ENCODE measurements around the gene VAC14. TPM values are rescaled to one million over a fixed set of nuclear protein-coding genes. Genes with fewer than 3 reads are reported as not detected.
"Not testable (repeated sequence)": the region's sequence is repeated elsewhere in the genome, so short reads cannot be mapped to it uniquely, and the experiment has no call there.

The VAC14 gene
- total RNA-seq, 1 experiment from 2014 or later: 69.2 TPM

GRCh38 chr16:70679671-70680494, 121.1 kb downstream of the VAC14 start:
- in situ Hi-C loops (cut with HindIII; ENCODE audit: low sequenced_read_pairs): no loop called here
- DNase-seq (ENCODE audit: low spot score): no peak

- in situ Hi-C loops (cut with HindIII; ENCODE audit: low sequenced_read_pairs): no loop called here
- DNase-seq (ENCODE audit: low spot score): no peak
Measured at GRCh38 chr16:70678898-70679670, 121.9 kb downstream of the VAC14 start.

GRCh38 chr16:70678121-70678897, 122.6 kb downstream of the VAC14 start:
- in situ Hi-C loops (cut with HindIII; ENCODE audit: low sequenced_read_pairs): no loop called here

GRCh38 chr16:70677499-70678120, 123.3 kb downstream of the VAC14 start:
- in situ Hi-C loops (cut with HindIII; ENCODE audit: low sequenced_read_pairs): no loop called here
- no peak for DNase-seq (ENCODE audit: low spot score)

More at GRCh38 chr16:70678121-70678897, 122.6 kb downstream of the VAC14 start:
- no peak for DNase-seq (ENCODE audit: low spot score)

- in situ Hi-C loops (cut with HindIII; ENCODE audit: low sequenced_read_pairs): no loop called here
Measured at GRCh38 chr16:70676675-70677498, 124.1 kb downstream of the VAC14 start.

GRCh38 chr16:70675851-70676513, 125.0 kb downstream of the VAC14 start:
- DNase-seq (ENCODE audit: low spot score): no peak
- in situ Hi-C loops (cut with HindIII; ENCODE audit: low sequenced_read_pairs): no loop called here

More at GRCh38 chr16:70676675-70677498, 124.1 kb downstream of the VAC14 start:
- DNase-seq (ENCODE audit: low spot score): no peak

GRCh38 chr16:70674221-70675014, 126.5 kb downstream of the VAC14 start:
- in situ Hi-C loops (cut with HindIII; ENCODE audit: low sequenced_read_pairs): no loop called here
- DNase-seq (ENCODE audit: low spot score): no peak

GRCh38 chr16:70670938-70671337, 130.0 kb downstream of the VAC14 start:
- in situ Hi-C loops (cut with HindIII; ENCODE audit: low sequenced_read_pairs); DNase-seq (ENCODE audit: low spot score): not testable (repeated sequence)

- in situ Hi-C loops (cut with HindIII; ENCODE audit: low sequenced_read_pairs): no loop called here
- DNase-seq (ENCODE audit: low spot score): no peak
Measured at GRCh38 chr16:70670175-70670574, 130.8 kb downstream of the VAC14 start.

GRCh38 chr16:70665806-70666735, 134.9 kb downstream of the VAC14 start:
- DNase-seq (ENCODE audit: low spot score): no peak
- in situ Hi-C loops (cut with HindIII; ENCODE audit: low sequenced_read_pairs): no loop called here

- in situ Hi-C loops (cut with HindIII; ENCODE audit: low sequenced_read_pairs): no loop called here
- DNase-seq (ENCODE audit: low spot score): no peak
Measured at GRCh38 chr16:70665113-70665694, 135.8 kb downstream of the VAC14 start.

GRCh38 chr16:70664325-70665112, 136.4 kb downstream of the VAC14 start:
- DNase-seq (ENCODE audit: low spot score): no peak
- in situ Hi-C loops (cut with HindIII; ENCODE audit: low sequenced_read_pairs): no loop called here

- in situ Hi-C loops (cut with HindIII; ENCODE audit: low sequenced_read_pairs): no loop called here
- no peak for DNase-seq (ENCODE audit: low spot score)
Measured at GRCh38 chr16:70663524-70664324, 137.2 kb downstream of the VAC14 start.

- in situ Hi-C loops (cut with HindIII; ENCODE audit: low sequenced_read_pairs): no loop called here
- no peak for DNase-seq (ENCODE audit: low spot score)
Measured at GRCh38 chr16:70662991-70663523, 137.9 kb downstream of the VAC14 start.
